A673 (cell line): ENCODE results near the gene ADCY3. TPM values are rescaled to one million over a fixed set of nuclear protein-coding genes. Genes with fewer than 3 reads are reported as not detected.

Experiments
- BruUV-seq: library from RNA; stranded (reverse); fragments of 400-500 nt; replicated peaks from 2 replicates; lab custom pipeline; 2021; lab: Mats Ljungman, UMichigan
- CTCF ChIA-PET: fragments of 300-600 bp; sonication (Branson Sonifier 250); formaldehyde crosslinking; loops from one replicate; lab custom pipeline; 2022; ENCODE audit warnings: antibody characterized with exemption; lab: Charles Lee
- POLR2A ChIA-PET: fragments of 300-600 bp; sonication (Branson Sonifier 250); formaldehyde crosslinking; loops from one replicate; lab custom pipeline; 2022; ENCODE audit warnings: antibody characterized with exemption; ENCODE audit not compliant: low non-redundant PET; lab: Charles Lee
- DNase-seq: peaks from one replicate; pipeline ENCODE4 v3.0.0-alpha.2; 2015; ENCODE audit warnings: low spot score
- H3K27ac ChIP-seq: fragments of 200-600 bp; sonication (generic); 2 replicates; pipeline ENCODE4 v1.5.1; 2016; ENCODE audit warnings: mixed run types, low read depth, mild to moderate bottlenecking, mixed read lengths, antibody characterized with exemption, low read length; ENCODE audit not compliant: poor library complexity, severe bottlenecking
- H3K27me3 ChIP-seq: fragments of 200-600 bp; sonication (generic); replicated peaks from 2 replicates; pipeline ENCODE4 v1.6.1; 2017; ENCODE audit warnings: mixed run types, low read depth, mild to moderate bottlenecking, mixed read lengths, antibody characterized with exemption, low read length; ENCODE audit not compliant: insufficient read depth, poor library complexity
- H3K36me3 ChIP-seq: fragments of 200-600 bp; sonication (generic); 2 replicates; pipeline ENCODE4 v1.6.1; 2016; ENCODE audit warnings: mixed run types, mild to moderate bottlenecking, mixed read lengths, antibody characterized with exemption, low read length; ENCODE audit not compliant: insufficient read depth, poor library complexity, severe bottlenecking
- H3K4me1 ChIP-seq: fragments of 200-600 bp; sonication (generic); 2 replicates; pipeline ENCODE4 v1.6.1; 2017; ENCODE audit warnings: mixed run types, mild to moderate bottlenecking, mixed read lengths, antibody characterized with exemption, low read length; ENCODE audit not compliant: insufficient read depth, poor library complexity, severe bottlenecking
- H3K4me3 ChIP-seq: fragments of 200-600 bp; sonication (generic); 2 replicates; pipeline ENCODE4 v1.5.1; 2016; ENCODE audit warnings: low read depth, mixed run types, mild to moderate bottlenecking, mixed read lengths, low read length; ENCODE audit not compliant: poor library complexity, severe bottlenecking
- H3K9me3 ChIP-seq: fragments of 200-600 bp; sonication (generic); 2 replicates; pipeline ENCODE4 v1.6.1; 2016; ENCODE audit warnings: mixed run types, low read depth, mild to moderate bottlenecking, mixed read lengths, antibody characterized with exemption, low read length; ENCODE audit not compliant: poor library complexity, severe bottlenecking
- CTCF ChIP-seq: fragments of 300-800, 200-600 bp; sonication (generic); conservative IDR thresholded peaks from 2 replicates; pipeline ENCODE4 v1.5.1; 2017; ENCODE audit warnings: low read depth, mild to moderate bottlenecking, antibody characterized with exemption, low read length, moderate library complexity, mixed read lengths
- EZH2 ChIP-seq: fragments of 200-600 bp; sonication (generic); IDR thresholded peaks from 2 replicates; pipeline ENCODE4 v1.6.1; 2017; ENCODE audit warnings: borderline replicate concordance, low read depth, mild to moderate bottlenecking, mixed read lengths, antibody characterized with exemption, low read length; ENCODE audit not compliant: poor library complexity, severe bottlenecking
- intact Hi-C: fragments of 100-400 bp; cut with micrococcal nuclease; formaldehyde crosslinking; loops from one replicate; pipeline ENCODE4 v1.10.0; 2022; ENCODE audit not compliant: unreplicated experiment
- total RNA-seq: library from RNA; stranded (reverse); gene quantifications from 2 replicates; pipeline ENCODE4 v1.2.3, GENCODE V29; 2021

The ADCY3 gene
- total RNA-seq, 1 experiment from 2014 or later = 42.2 TPM

- peaks cover 10% of the 10 kb centered on the region for H3K4me1 ChIP-seq
- no peaks in the 10 kb centered on the region for H3K9me3 ChIP-seq
- no peaks in the 10 kb centered on the region for H3K27me3 ChIP-seq
- TF ChIP-seq CTCF = no peak
- no peak for TF ChIP-seq EZH2
- no TSS peak for BruUV-seq
- ChIA-PET CTCF (no interaction called here), POLR2A (no interaction called here)
- no peak overlapping the region for H3K4me3 ChIP-seq
- intact Hi-C loops = no loop called here
- no peak for DNase-seq
- H3K36me3 ChIP-seq = peaks cover 48% of the 10 kb centered on the region
- H3K27ac ChIP-seq = no peak overlapping the region
Observed at GRCh38 chr2:24797644-24798043, 122.4 kb downstream of the ADCY3 start.

- H3K4me1 ChIP-seq = peaks cover 23% of the 10 kb centered on the region
- peak overlapping the region; percentile 92 for H3K4me3 ChIP-seq
- no peaks in the 10 kb centered on the region for H3K9me3 ChIP-seq
- TF ChIP-seq CTCF = no peak
- no peak for TF ChIP-seq EZH2
- POLR2A ChIA-PET = no interaction called here
- CTCF ChIA-PET = no interaction called here
- H3K36me3 ChIP-seq = peaks cover 35% of the 10 kb centered on the region
- peak overlapping the region; percentile 99 for H3K27ac ChIP-seq
- H3K27me3 ChIP-seq = no peaks in the 10 kb centered on the region
- TSS peak; percentile 80 for BruUV-seq
- intact Hi-C loops = loop anchor here (2.0 kb wide), 1 partner anchor 303 kb away; the partner anchor contains the start of gene NCOA1
- peak; percentile 55 for DNase-seq
Observed at GRCh38 chr2:24793761-24794435, 126.1 kb downstream of the ADCY3 start.

- POLR2A ChIA-PET = no interaction called here
- Histone ChIP-seq H3K4me3 (peak within 1 kb of the TSS; percentile 92), H3K27me3 (no peaks in the 10 kb centered on the region), H3K9me3 (no peaks in the 10 kb centered on the region), H3K4me1 (peaks cover 23% of the 10 kb centered on the region), H3K36me3 (peaks cover 29% of the 10 kb centered on the region), H3K27ac (peak within 1 kb of the TSS; percentile 99)
- DNase-seq = peak; percentile 98
- TF ChIP-seq CTCF = peak; percentile 38; the same call in 1 of the 2 replicates
- no peak for TF ChIP-seq EZH2
- CTCF ChIA-PET = no interaction called here
- BruUV-seq = no TSS peak
- intact Hi-C loops = loop anchor here (2.0 kb wide), 1 partner anchor 302 kb away; the partner anchor contains the start of gene NCOA1
Observed at GRCh38 chr2:24792874-24793760, 126.9 kb downstream of the ADCY3 start, which contains the start of the genes CENPO and PTRHD1. TSS of gene CENPO (plus strand) at chr2:24793425. CDS start at chr2:24793920, 495 bp downstream. TSS of gene PTRHD1 (minus strand) at chr2:24793391. CDS start at chr2:24793377, 14 bp downstream.
